ENCODE results near the gene BCAS1.

- TF ChIP-seq CTCF (IDR thresholded peaks at IDR 0.05; ENCODE audit: insufficient read depth, low read length) (peak; percentile 68), REST (IDR thresholded peaks at IDR 0.05; ENCODE audit: insufficient replicate concordance, low read depth) (no peak), POLR2AphosphoS5 (IDR thresholded peaks at IDR 0.05; ENCODE audit: low read depth) (no peak), GABPA (IDR thresholded peaks at IDR 0.05; ENCODE audit: low read depth) (no peak), SPI1 (IDR thresholded peaks at IDR 0.05; ENCODE audit: borderline replicate concordance, low read depth) (peak; percentile 81)
These were observed 130.6 kb downstream of the BCAS1 start for GRCh38 chr20:53939572-53940359.
